Activated T-cell treated with anti-CD3 and anti-CD28 coated beads, Interleukin-2, amount 50 U/mL, for 24 hours (primary cell): Measurements from ENCODE around the gene IGSF21.

ENCODE experiments used
- DNase-seq: peaks from one replicate; pipeline ENCODE4 v3.0.0-alpha.2; 2020
- H3K27ac Mint-ChIP-seq: 2 replicates; pipeline ENCODE4 v1.8.0; 2020; ENCODE audit warnings: mild to moderate bottlenecking, mixed read lengths
- H3K27me3 Mint-ChIP-seq: 2 replicates; pipeline ENCODE4 v1.8.0; 2020; ENCODE audit warnings: mixed read lengths
- H3K36me3 Mint-ChIP-seq: 2 replicates; pipeline ENCODE4 v1.8.0; 2020; ENCODE audit warnings: low read depth, mixed read lengths
- H3K4me1 Mint-ChIP-seq: 2 replicates; pipeline ENCODE4 v1.8.0; 2020; ENCODE audit warnings: low read depth, mixed read lengths
- H3K4me3 Mint-ChIP-seq: 2 replicates; pipeline ENCODE4 v1.8.0; 2020; ENCODE audit warnings: mild to moderate bottlenecking, moderate library complexity, mixed read lengths
- H3K9me3 Mint-ChIP-seq: 2 replicates; pipeline ENCODE4 v1.8.0; 2020; ENCODE audit warnings: mixed read lengths

Gene IGSF21

GRCh38 chr1:18243503-18244175 lies 136.0 kb downstream of the IGSF21 start:
- Mint-ChIP-seq H3K27ac (no peak overlapping the region), H3K27me3 (peaks cover 21% of the 10 kb centered on the region), H3K4me1 (no peaks in the 10 kb centered on the region), H3K9me3 (no peaks in the 10 kb centered on the region), H3K4me3 (no peak overlapping the region), H3K36me3 (no peaks in the 10 kb centered on the region)
- DNase-seq, result no peak

- Mint-ChIP-seq H3K9me3 (no peaks in the 10 kb centered on the region), H3K36me3 (no peaks in the 10 kb centered on the region), H3K4me1 (no peaks in the 10 kb centered on the region), H3K27ac (no peak overlapping the region), H3K4me3 (no peak overlapping the region), H3K27me3 (peaks cover 13% of the 10 kb centered on the region)
- no peak for DNase-seq
Observed at GRCh38 chr1:18244762-18245161, 137.2 kb downstream of the IGSF21 start.

- no peak for DNase-seq
- no peaks in the 10 kb centered on the region for H3K4me1 Mint-ChIP-seq
- H3K4me3 Mint-ChIP-seq, result no peak overlapping the region
- peaks cover 8% of the 10 kb centered on the region for H3K27me3 Mint-ChIP-seq
- peaks cover under 1% of the 10 kb centered on the region for H3K9me3 Mint-ChIP-seq
- H3K27ac Mint-ChIP-seq, result no peak overlapping the region
- H3K36me3 Mint-ChIP-seq, result no peaks in the 10 kb centered on the region
Observed at GRCh38 chr1:18245647-18246046, 138.0 kb downstream of the IGSF21 start.

GRCh38 chr1:18246543-18246942 lies 138.9 kb downstream of the IGSF21 start:
- no peak overlapping the region for H3K4me3 Mint-ChIP-seq
- no peaks in the 10 kb centered on the region for H3K4me1 Mint-ChIP-seq
- no peak overlapping the region for H3K27ac Mint-ChIP-seq
- H3K27me3 Mint-ChIP-seq, result peaks cover 8% of the 10 kb centered on the region
- H3K36me3 Mint-ChIP-seq, result no peaks in the 10 kb centered on the region
- DNase-seq, result no peak
- peaks cover 9% of the 10 kb centered on the region for H3K9me3 Mint-ChIP-seq

- peaks cover 8% of the 10 kb centered on the region for H3K27me3 Mint-ChIP-seq
- no peak overlapping the region for H3K27ac Mint-ChIP-seq
- H3K4me3 Mint-ChIP-seq, result no peak overlapping the region
- no peaks in the 10 kb centered on the region for H3K36me3 Mint-ChIP-seq
- DNase-seq, result no peak
- peaks cover 10% of the 10 kb centered on the region for H3K9me3 Mint-ChIP-seq
- H3K4me1 Mint-ChIP-seq, result no peaks in the 10 kb centered on the region
Observed at GRCh38 chr1:18247151-18247550, 139.6 kb downstream of the IGSF21 start.

GRCh38 chr1:18249631-18250030 lies 142.0 kb downstream of the IGSF21 start:
- peaks cover 10% of the 10 kb centered on the region for H3K9me3 Mint-ChIP-seq
- no peaks in the 10 kb centered on the region for H3K36me3 Mint-ChIP-seq
- DNase-seq, result no peak
- H3K27ac Mint-ChIP-seq, result no peak overlapping the region
- H3K4me1 Mint-ChIP-seq, result no peaks in the 10 kb centered on the region
- H3K27me3 Mint-ChIP-seq, result peaks cover 8% of the 10 kb centered on the region
- no peak overlapping the region for H3K4me3 Mint-ChIP-seq

GRCh38 chr1:18253093-18253492 lies 145.5 kb downstream of the IGSF21 start:
- Mint-ChIP-seq H3K4me1 (no peaks in the 10 kb centered on the region), H3K36me3 (no peaks in the 10 kb centered on the region), H3K27ac (no peak overlapping the region), H3K27me3 (peaks cover 13% of the 10 kb centered on the region), H3K9me3 (peaks cover 10% of the 10 kb centered on the region), H3K4me3 (no peak overlapping the region)
- DNase-seq, result no peak

GRCh38 chr1:18256282-18257235 lies 149.0 kb downstream of the IGSF21 start:
- Mint-ChIP-seq H3K27me3 (peaks cover 32% of the 10 kb centered on the region), H3K9me3 (peaks cover under 1% of the 10 kb centered on the region), H3K27ac (no peak overlapping the region), H3K4me1 (no peaks in the 10 kb centered on the region), H3K36me3 (no peaks in the 10 kb centered on the region), H3K4me3 (no peak overlapping the region)
- DNase-seq, result no peak

GRCh38 chr1:18257778-18258177 lies 150.2 kb downstream of the IGSF21 start:
- Mint-ChIP-seq H3K36me3 (no peaks in the 10 kb centered on the region), H3K4me1 (no peaks in the 10 kb centered on the region), H3K27ac (no peak overlapping the region), H3K27me3 (peaks cover 42% of the 10 kb centered on the region), H3K9me3 (no peaks in the 10 kb centered on the region), H3K4me3 (no peak overlapping the region)
- no peak for DNase-seq

- DNase-seq, result no peak
- H3K27me3 Mint-ChIP-seq, result peaks cover 37% of the 10 kb centered on the region
- H3K36me3 Mint-ChIP-seq, result no peaks in the 10 kb centered on the region
- no peaks in the 10 kb centered on the region for H3K4me1 Mint-ChIP-seq
- H3K4me3 Mint-ChIP-seq, result no peak overlapping the region
- H3K9me3 Mint-ChIP-seq, result no peaks in the 10 kb centered on the region
- H3K27ac Mint-ChIP-seq, result no peak overlapping the region
Observed at GRCh38 chr1:18261891-18262290, 154.3 kb downstream of the IGSF21 start.

GRCh38 chr1:18262726-18263125 lies 155.1 kb downstream of the IGSF21 start:
- no peak for DNase-seq
- H3K36me3 Mint-ChIP-seq, result no peaks in the 10 kb centered on the region
- peaks cover 36% of the 10 kb centered on the region for H3K27me3 Mint-ChIP-seq
- H3K27ac Mint-ChIP-seq, result no peak overlapping the region
- no peaks in the 10 kb centered on the region for H3K9me3 Mint-ChIP-seq
- H3K4me3 Mint-ChIP-seq, result no peak overlapping the region
- no peaks in the 10 kb centered on the region for H3K4me1 Mint-ChIP-seq

GRCh38 chr1:18263547-18264120 lies 156.0 kb downstream of the IGSF21 start:
- no peaks in the 10 kb centered on the region for H3K36me3 Mint-ChIP-seq
- H3K9me3 Mint-ChIP-seq, result no peaks in the 10 kb centered on the region
- no peak for DNase-seq
- no peaks in the 10 kb centered on the region for H3K4me1 Mint-ChIP-seq
- no peak overlapping the region for H3K4me3 Mint-ChIP-seq
- no peak overlapping the region for H3K27ac Mint-ChIP-seq
- H3K27me3 Mint-ChIP-seq, result peaks cover 32% of the 10 kb centered on the region

- peaks cover 30% of the 10 kb centered on the region for H3K27me3 Mint-ChIP-seq
- no peaks in the 10 kb centered on the region for H3K4me1 Mint-ChIP-seq
- no peak for DNase-seq
- H3K36me3 Mint-ChIP-seq, result no peaks in the 10 kb centered on the region
- no peak overlapping the region for H3K4me3 Mint-ChIP-seq
- no peak overlapping the region for H3K27ac Mint-ChIP-seq
- H3K9me3 Mint-ChIP-seq, result no peaks in the 10 kb centered on the region
Observed at GRCh38 chr1:18264450-18265039, 156.9 kb downstream of the IGSF21 start.

GRCh38 chr1:18265641-18266040 lies 158.0 kb downstream of the IGSF21 start:
- Mint-ChIP-seq H3K4me3 (no peak overlapping the region), H3K4me1 (no peaks in the 10 kb centered on the region), H3K27ac (no peak overlapping the region), H3K27me3 (peaks cover 21% of the 10 kb centered on the region), H3K36me3 (no peaks in the 10 kb centered on the region), H3K9me3 (no peaks in the 10 kb centered on the region)
- DNase-seq, result no peak
